NCI-H2196 treated with DMSO at 0.1 percent for 48 hours (cell line): ENCODE results near the gene AMOT.
"Not testable (repeated sequence)": the region's sequence is repeated elsewhere in the genome, so short reads cannot be mapped to it uniquely, and the experiment has no call there.

Source experiments
- DNase-seq: peaks from one replicate; lab custom pipeline; 2025; ENCODE audit not compliant: unreplicated experiment; lab: John Stamatoyannopoulos, UW

Gene AMOT, protein sequence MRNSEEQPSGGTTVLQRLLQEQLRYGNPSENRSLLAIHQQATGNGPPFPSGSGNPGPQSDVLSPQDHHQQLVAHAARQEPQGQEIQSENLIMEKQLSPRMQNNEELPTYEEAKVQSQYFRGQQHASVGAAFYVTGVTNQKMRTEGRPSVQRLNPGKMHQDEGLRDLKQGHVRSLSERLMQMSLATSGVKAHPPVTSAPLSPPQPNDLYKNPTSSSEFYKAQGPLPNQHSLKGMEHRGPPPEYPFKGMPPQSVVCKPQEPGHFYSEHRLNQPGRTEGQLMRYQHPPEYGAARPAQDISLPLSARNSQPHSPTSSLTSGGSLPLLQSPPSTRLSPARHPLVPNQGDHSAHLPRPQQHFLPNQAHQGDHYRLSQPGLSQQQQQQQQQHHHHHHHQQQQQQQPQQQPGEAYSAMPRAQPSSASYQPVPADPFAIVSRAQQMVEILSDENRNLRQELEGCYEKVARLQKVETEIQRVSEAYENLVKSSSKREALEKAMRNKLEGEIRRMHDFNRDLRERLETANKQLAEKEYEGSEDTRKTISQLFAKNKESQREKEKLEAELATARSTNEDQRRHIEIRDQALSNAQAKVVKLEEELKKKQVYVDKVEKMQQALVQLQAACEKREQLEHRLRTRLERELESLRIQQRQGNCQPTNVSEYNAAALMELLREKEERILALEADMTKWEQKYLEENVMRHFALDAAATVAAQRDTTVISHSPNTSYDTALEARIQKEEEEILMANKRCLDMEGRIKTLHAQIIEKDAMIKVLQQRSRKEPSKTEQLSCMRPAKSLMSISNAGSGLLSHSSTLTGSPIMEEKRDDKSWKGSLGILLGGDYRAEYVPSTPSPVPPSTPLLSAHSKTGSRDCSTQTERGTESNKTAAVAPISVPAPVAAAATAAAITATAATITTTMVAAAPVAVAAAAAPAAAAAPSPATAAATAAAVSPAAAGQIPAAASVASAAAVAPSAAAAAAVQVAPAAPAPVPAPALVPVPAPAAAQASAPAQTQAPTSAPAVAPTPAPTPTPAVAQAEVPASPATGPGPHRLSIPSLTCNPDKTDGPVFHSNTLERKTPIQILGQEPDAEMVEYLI

DNA sequence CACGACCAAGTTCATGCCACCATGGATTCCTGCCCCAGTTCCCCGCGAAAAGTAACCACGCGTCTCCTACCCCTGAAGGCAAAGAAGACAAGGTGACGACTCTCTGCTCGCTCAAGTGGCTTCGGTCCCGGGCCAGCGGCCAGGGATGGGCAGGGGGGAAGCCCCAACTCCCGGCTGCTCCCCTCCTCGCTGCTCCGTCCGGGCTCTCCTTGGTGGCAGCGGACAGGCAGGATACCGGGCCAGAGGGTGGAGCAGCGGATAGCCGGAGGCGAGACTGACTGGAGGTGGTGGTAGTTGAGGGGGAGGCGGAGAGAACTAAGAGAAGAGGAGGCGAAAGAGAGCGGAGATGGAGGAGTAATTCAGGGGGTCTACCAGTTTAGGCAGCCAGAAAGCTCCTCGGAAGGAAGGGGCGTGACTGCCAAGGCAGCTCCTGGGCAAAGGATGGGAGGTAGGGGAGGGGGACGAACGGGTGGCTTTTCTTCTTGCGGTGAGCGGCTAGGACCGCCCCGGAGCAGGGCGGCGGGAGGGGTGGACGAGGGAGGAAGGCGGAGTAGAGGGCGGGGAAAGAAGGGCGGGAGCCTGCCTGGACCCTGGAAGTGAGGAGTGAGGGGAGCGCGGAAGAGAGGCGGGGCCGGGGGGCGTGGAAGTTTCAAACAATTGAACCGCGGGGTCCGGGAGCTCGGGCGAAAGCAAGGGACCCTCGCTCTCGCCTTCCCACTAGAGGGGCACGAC is at the start of gene AMOT:
Gene AMOT (minus strand): TSS at position 450 of the 732 bp plus-strand sequence. CDS start 17,705 bp downstream, outside the sequence.
- DNase-seq: peak; percentile 36

- DNase-seq: no peak
Measured at GRCh38 chrX:112889400-112889799, 48.8 kb upstream of the AMOT start.

DNA sequence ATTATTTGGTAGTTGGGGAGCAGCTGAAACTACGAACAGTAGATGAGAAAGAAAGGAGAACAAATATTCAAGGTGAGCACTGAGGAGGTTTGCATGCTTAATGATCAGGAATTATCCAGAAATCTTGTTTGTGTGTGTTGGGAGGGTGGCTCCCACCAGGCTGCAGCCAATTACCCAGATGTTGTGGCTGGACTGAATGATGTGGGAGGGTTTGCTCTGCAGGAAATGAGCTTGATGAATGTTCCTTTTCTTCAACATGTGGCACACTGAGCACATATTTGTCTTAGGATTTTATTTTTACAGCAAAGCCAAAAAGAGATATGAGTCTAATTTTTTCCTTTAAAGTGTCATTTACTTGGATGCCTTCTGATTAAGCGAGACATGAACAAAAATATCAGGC is 48.3 kb upstream of the AMOT start:
- DNase-seq: no peak

- no peak for DNase-seq
Measured at GRCh38 chrX:112877771-112878173, 37.1 kb upstream of the AMOT start.

GRCh38 chrX:112874614-112875013 is 34.0 kb upstream of the AMOT start:
- no peak for DNase-seq

GRCh38 chrX:112874175-112874574 is 33.5 kb upstream of the AMOT start:
- DNase-seq: no peak

- no peak for DNase-seq
Measured at GRCh38 chrX:112868586-112868985, 28.0 kb upstream of the AMOT start.

GRCh38 chrX:112867570-112867969 is 26.9 kb upstream of the AMOT start:
- no peak for DNase-seq

DNA sequence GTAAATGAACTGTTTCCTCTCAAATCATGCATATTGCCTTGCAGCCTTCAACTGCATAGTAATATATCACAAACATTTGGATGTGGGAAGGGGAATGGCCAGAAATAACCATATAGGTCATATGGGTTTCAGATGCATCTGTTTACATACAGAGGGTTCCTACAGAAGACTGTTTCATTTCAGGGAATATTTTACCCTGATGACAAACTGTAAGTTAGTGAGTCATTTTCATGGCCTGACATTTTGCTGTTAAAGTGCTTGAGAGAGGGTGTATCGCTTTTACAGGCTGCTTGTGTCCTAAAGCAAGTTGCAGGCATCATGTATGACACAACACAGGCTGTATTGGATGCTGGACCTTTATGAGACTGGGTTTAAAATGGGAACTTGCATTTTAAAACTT is 25.5 kb upstream of the AMOT start:
- no peak for DNase-seq

- no peak for DNase-seq
Measured at GRCh38 chrX:112865464-112866025, 24.9 kb upstream of the AMOT start.

GRCh38 chrX:112863850-112864249 is 23.2 kb upstream of the AMOT start:
- no peak for DNase-seq

GRCh38 chrX:112857478-112857878 is 16.8 kb upstream of the AMOT start:
- DNase-seq: no peak

GRCh38 chrX:112854901-112855300 is 14.3 kb upstream of the AMOT start:
- not testable (repeated sequence) for DNase-seq

DNA sequence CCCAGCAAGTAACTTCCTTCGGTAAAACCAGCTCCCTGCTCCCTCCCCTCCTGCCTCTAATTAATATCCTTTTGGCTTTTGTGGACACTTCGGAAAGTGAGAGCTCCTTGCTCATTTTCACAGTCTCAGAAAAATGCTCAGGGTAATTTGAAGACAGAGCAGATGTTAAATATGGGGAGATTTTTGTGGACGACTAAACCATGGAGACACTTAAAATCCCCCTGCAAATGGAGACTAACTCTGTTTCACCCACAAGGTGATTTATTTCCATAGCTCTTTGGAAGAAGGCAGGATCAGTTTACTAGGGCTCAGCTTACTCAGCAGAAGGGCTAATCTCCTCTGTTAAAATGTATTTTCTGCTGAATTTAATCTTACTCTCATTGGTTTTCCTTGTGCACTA is 12.2 kb upstream of the AMOT start:
- DNase-seq: no peak

DNA sequence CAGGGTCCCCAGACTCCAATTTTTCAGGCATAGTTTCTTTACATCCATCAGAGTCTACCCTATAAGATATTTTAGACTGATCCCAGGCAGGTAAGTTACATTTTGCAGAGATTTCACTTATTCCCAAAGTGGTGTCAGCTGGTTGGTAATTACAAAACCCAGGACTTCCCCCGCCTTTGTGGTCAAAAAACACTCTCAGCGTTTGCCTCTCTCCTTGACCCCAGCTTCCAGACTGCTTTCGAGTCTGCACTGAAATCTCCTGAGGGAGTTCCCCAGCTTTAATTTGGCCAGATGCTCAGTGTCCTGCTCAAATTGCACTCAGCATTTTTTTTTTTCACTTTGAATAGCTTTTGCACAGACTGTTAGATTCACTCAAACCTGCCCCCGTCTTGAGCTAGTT is 11.2 kb upstream of the AMOT start:
- no peak for DNase-seq

GRCh38 chrX:112851161-112851779 is 10.6 kb upstream of the AMOT start:
- no peak for DNase-seq

GRCh38 chrX:112849016-112849415 is 8.4 kb upstream of the AMOT start:
- DNase-seq: no peak

DNA sequence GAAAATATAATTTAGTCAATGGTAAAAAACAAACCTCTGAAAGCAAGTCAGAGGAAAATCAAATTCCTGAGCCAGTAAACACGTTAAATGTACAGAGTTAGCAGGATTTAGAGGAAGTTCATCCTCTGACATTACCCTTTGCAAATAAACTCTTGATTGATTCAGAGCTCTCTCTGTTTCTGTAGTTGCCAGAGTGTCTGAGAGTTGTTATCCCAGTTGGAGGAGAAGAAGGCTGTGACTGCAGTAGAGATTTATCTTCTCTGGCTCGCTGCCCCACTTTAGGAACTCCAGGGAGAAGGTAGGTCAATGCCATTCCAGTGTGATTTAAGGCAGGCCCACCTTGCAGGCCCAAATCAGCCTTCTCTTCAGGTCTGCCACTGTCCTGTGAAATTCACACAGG is 6.2 kb upstream of the AMOT start:
- DNase-seq: no peak

DNA sequence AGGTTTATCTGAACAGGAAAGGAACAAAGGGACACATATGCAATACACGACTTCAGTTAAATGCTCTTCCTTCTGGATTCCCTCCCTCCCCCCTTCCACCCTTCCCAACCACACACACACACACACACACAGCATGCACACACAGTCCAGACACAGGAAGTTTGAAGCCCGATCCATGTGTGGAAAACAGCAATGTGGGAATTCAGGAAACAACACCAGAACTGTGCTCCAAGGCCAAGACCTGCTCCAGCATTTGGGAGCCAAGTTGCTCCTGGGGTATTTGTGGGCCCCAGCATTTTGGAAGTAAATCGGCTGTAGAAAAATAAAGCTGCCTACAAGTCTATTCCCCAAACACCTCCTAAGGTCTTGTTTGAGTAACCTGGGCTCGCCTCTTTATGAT is 5.6 kb upstream of the AMOT start:
- no peak for DNase-seq

DNA sequence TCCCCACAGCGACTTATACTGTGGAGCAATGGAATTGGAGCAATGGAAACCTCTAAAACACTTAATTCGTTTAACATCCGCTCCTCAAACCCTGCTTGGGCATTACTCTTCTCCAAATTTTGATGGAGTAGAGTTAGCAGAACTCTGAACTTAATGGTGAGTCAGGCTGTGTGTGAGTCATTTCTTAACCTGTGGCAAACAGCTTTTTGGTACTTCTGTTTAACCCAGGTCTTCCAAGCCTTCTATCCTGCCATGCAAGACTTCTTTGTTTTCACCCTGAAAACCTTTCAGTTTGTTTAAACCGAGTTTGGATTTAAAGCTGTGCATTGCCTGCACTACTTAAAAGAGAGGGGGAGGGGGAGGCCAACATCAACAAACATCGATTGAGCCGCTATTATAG is 3.6 kb upstream of the AMOT start:
- DNase-seq: no peak
